GM19467 (cell line): Measurements from ENCODE around the gene NLRP8.
"Not testable (repeated sequence)": the region's sequence is repeated elsewhere in the genome, so short reads cannot be mapped to it uniquely, and the experiment has no call there.

Experiments used
- ATAC-seq: cut with Tn5 transposase; IDR thresholded peaks from one replicate; pipeline ENCODE4 v1.9.1; 2021; ENCODE audit warnings: mild to moderate bottlenecking, moderate library complexity; ENCODE audit not compliant: unreplicated experiment

Gene NLRP8

DNA sequence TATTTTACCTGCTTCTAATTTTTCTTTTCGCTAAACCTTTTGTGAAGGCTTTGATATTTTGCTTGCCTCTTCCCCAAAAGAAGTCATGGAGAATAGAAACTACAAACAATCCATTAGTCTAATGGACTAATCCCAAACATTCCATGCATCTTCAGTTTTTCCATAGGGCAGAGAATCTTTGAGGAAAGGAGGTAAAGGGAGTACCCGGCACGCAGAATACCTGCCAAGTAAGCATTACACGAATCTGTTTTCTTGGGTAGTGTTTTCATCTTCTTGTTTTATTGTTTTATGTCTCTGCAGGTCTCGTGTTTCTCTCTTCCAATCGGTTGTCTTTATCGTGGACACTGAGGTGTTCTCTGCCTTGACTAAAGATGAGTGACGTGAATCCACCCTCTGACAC is at the start of gene NLRP8:
TSS of gene NLRP8 (plus strand) at position 301 of the 400 bp plus-strand sequence.
- ATAC-seq: no peak

DNA sequence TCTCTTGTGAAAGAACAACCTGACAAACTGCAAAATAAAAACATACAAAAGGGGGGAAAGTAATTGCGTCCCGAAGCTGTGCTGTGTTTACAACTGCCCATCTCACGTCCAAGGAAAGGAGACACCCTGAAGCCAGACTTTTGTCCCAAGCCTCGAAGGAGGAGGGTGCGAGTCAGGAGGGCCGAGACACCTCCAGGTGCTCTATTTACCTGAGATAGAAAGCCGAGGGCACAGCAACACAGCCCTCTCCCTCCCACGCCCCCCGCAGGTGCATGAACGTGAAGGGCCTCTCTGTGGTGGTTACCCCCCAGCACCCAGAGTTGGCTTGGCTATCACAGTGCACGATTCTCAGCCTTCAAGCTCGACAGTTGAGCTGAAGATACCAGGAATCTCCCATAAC is 48.7 kb upstream of the NLRP8 start:
- ATAC-seq: no peak

DNA sequence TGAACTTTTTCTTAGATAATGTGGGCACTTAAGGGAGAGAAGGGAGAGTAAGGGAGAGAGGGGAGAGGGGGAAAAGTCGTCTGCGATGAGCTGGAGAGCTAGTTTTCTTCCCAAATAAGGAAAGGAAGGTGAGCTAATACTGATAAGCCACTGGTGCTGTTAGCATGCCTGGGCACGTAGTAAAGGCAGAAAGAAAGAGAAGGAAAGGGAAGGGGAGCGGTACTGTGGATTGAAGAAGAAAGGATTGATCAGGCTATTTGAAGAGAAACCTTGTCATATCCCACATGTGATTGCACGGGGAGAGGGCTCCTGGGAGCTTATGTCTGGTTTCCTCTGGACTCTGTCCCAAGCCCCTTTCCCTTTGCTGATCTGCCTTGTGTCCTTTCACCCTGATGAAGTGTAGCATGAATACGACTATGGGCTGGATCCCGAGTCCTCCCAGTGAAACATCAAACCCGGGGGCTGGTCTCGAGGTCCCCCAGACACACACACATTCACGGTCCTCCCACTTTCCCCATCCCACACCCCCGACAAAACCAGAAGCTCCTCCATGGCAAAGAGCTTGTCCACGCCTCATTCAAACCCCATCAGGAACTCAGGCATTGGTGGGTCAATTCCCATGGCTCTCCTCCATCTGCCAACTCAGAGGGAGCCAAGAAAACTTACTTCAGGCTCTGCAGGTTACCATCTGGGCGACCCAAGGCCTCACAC is 46.1 kb upstream of the NLRP8 start:
- ATAC-seq: no peak

DNA sequence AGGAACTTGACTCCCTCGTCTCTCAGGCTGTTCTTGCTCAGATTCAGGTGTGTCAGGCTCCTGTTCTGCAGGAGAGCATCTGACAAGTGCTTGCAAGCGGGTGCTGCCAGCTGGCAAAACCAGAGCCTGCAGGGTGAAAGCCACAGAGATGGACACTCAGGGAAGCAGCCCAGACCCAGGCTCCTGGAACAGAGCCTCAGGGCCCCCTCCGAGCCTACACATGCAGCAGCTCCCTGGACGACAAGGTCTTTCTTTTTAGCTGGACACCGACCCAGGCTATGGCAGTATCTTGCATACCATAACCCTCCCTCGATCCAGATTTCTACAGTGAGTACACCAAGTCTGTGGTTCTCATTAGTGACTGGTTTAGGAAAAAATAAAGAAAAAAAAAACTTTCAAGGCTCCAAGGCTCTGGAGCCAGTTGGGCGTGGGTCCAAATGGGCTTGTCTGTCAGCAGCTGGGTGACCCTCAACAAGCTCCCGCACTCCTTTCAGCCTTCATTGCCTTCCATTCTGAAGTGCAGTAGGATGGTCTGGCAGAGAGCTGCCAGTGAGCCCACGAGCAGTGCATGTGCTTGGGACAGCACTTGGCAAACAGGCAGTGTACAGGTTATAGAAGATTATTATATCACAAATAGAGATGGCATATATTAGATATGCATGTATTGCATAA is 45.4 kb upstream of the NLRP8 start:
- no peak for ATAC-seq

DNA sequence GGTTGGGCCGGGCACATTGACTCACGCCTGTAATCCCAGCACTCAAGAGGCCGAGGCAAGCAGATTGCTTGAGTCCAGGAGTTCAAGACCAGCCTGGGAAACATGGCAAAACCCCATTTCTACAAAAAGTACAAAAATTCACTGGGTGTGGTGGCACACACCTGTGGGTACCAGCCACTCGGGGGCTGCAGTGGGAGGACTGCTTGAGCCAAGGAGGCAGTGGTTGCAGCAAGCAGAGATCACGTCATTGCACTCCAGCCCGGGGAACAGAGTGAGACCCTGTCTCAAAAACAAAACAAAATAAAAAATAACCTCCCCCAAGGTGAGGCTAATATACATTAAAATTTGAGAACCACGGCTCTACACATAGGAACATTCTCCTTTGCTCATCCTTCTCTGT is 40.3 kb upstream of the NLRP8 start:
- no peak for ATAC-seq

DNA sequence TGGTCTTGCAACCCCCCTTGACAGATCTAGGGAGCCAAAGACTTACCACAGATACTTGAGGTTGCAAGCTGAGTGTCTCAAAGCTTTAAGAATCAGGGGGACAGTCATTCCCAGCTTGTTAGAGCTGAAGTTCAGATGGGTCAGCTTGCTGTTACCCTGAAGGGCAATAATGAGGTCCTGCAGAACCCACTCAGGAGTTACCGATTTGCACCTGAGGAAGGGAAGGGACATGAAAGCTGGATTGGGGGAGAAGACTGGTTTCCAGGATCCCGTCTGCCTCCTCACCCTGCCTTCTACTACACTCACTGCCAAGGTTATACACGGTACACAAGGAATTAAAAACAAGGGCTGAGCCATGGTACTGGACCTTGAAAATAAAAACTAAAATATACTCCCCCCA is 39.9 kb upstream of the NLRP8 start:
- ATAC-seq: no peak

DNA sequence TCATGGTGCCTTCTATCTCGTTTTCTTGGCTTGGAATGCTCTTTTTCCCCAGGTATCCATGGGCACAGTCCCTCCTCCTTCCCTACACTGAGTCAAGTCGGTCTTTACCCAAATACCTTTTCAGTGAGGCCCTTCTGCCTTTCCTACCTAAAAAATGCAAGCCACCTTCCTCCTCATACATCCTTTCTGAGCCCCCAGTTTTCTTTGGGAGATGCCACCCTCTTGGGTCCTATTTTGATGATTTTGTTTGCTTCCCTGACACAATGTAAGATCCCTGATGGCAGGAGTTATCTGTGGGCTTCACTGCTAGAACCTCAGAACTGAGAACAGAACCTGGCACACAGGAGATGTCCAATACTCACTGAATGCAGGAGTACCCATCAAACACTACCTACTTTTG is 37.8 kb upstream of the NLRP8 start:
- no peak for ATAC-seq

DNA sequence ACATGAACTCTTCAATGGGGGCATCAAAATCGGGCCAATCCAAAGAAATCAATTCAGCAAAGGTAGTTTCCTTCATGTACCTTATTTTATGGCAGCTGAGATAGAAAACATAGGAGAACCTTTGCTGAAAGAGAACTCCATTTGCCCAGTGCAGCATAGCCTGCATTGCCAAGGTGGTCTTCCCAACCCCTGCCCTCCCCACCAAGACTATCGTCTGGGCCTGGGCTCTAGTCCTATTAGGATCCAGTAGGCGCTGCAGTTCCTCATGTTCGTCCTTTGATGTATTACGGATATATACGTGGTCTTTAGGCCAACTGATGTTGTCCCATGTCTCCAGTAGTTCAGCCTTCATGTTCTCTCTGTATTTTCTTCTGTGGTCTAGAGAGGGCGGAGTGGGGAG is 34.7 kb upstream of the NLRP8 start:
- ATAC-seq: no peak

DNA sequence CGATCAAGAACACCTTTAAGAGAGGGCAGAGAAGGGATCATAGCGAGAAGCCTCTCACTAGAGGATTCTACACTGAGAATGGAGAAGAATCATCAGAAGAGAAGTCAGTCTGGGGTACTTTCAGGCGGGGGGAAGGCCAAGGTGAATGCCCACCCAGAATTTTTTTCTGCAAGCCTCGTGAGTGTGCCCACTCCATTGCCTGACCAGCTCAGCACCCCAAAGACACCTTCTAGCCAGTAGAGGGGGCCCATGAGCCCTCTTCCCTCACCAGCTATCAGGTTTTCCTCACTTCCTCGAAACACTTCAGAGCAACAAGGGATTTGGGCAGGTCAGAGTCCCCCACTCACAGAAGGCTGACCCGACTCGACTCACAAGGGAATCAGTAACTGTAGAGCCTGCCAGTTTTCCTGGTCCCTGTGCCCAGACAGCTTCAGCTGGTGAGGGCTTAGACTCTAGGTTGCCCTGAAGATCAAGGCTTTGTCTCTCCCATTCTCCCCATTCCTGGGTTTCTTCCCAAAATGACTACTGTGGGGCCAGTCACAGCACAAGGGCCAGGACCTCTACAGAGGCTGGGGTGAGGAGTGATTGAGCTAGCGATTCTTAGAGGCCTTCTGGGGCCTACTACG is 33.9 kb upstream of the NLRP8 start:
- no peak for ATAC-seq

DNA sequence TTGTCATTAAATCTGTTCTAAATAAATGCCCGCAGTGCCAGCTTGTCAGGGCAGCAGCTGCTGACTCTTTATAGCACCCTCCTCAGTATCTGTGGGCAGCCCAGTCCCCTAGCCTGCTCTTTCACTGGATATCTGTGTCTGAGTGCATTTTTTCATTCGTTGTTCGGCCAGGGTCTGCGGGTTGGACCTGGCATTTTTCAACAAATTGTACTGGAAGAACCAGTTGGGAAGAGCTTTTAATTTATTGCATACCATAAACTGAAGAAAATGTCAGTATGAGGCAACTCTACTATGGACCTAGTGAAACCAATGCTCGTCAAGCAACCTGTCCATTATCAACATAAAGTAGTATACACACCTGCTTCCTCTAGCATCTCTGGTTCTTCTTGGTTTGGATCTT is 24.1 kb upstream of the NLRP8 start:
- ATAC-seq: no peak

DNA sequence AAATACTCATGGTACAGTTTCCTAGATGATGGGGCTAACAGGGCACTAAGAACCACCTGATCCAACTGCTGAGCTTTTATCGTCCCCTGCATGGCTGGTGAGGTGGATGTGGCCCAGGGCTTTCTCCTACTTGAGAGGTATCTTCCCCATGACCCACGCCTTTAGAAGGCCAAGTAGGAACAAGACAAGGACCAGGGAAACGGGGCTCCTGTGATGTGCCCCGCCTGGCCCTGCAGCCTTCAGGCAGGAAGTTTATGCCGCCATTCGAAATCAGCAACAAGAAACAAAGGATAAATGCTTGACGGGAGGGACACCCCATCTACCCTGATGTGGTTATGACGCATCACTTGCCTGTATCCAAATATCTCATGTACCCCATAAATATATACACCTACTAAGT is 19.6 kb upstream of the NLRP8 start:
- ATAC-seq: no peak

DNA sequence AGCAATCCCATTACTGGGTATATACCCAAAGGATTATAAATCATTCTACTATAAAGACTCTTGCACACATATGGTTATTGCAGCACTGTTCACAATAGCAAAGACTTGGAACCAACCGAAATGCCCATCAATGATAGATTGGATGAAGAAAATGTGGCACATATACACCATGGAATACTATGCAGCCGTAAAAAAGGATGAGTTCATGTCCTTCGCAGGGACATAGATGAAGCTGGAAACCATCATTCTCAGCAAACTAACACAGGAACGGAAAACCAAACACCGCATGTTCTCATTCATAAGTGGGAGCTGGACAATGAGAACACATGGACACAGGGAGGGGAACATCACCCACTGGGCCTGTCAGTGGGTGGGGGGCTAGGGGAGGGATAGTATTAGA is 18.4 kb upstream of the NLRP8 start:
- ATAC-seq: not testable (repeated sequence)

DNA sequence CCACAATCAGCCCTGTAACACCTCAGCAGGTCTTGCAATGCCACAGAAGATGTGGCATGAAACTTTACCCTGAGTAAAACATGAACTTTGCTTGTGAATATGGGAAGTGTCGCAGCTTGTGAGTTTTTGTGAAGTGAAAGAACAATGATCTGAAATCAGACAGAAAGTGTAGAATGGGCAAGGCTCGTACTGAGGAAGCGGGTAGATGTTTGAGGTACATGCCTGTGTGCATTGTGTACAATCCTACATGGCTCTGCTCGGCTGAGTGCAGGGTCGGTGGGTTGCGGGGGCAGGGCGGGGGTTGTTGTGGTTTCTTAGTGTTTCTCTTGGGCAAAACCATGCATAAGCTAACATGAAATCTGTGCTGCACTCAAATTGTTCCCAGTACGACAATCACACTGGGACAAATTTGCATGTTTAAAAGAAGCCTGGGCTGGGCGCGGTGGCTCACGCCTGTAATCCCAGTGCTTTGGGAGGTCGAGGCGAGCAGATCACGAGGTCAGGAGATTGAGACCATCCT is 16.6 kb upstream of the NLRP8 start:
- ATAC-seq: no peak

DNA sequence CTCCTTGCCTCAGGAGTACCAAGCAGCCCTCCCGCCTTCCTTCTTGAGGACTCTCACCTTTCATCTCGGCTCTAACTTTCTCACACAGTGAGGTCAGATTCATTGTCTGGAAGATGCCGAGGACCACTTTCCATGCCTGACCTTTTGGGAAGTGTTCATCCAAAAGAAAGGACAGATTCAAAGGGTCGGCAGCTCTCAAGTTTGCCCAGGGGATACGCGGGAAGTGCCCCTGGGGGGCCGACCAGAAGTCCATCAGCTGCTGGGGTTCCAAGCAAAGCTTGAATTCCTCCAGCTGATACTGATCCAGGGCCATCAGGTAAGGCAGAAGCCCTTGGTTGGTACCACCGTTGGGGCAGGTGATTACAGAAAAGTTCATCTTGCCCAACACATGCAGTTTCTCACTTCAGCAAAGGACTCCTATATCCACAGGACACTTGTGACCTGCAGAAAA is 15.7 kb upstream of the NLRP8 start, which contains the start of gene NLRP13:
TSS of gene NLRP13 (minus strand) at position 401 of the 451 bp plus-strand sequence. CDS start at position 376, 25 bp downstream.
- ATAC-seq: no peak

DNA sequence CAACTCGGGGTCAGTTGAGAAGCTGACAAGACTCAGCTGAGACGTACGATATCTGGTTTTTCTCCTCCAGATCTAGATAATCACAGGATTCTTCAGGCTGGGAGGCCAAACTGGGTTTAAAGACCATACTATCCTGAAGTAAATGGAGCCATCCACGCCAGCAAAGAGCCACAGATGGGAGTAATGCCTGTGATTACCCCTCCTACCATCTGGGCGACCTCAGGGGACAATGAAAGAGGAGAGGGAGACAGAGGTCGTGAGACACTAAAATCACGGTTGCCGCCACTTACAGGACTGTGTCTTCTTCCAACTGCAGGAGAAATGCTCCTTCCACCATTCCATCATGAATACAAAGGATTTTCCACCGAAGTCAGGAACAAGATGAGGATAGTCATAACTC is 12.4 kb upstream of the NLRP8 start:
- no peak for ATAC-seq

DNA sequence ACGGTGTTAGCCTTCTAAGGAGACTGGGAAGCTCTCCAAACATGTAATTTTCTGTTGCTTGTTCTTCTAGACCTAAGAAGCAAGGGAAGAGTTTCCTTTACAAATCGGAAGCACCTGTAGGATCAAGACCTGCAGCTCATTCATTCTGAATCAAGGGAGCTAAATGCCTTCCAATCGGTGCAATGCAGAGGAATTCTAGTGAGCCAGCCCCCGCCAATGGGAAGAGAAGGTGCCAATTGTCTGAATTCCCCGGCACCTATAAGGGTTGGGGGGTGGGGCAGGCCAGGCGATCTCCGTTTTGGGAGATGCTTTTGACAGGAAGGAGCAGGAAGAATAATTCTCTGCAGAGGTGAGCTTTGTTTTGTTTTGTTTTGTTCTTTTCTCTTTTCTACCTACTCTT is 8.4 kb upstream of the NLRP8 start:
- ATAC-seq: no peak

DNA sequence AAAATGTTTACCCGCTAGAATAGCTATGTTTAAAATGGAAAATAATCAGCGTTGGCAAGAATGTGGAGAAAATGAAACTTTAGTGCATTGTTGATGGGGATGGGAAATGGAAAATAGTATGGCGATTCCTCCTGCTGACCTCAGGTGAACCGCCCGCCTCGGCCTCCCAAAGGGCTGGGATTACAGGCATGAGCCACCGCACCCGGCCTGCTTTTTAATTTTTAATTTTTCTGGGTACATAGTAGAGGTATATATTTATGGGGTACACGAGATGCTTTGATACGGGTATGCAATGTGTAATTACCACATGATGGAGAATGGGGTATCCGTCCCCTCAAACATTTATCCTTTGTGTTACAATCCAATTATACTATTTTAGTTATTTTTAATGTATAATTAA is 7.3 kb upstream of the NLRP8 start:
- ATAC-seq: no peak

DNA sequence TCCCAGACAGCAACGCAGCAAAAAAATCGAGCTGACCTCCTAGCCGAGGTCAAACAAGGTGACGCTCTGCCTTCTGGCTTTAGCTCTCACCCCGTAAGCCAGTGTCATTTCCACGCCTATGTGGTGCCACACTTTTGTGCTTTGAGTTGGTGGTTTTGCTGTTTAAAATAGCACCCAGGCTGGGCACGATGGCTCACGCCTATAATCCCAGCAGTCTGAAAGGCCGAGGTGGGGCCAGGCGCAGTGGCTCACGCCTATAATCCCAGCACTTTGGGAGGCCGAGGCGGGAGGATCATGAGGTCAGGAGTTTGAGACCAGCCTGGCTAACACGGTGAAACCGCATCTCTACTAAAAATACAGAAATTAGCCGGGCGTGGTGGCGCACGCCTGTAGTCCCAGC is 2.9 kb downstream of the NLRP8 start:
- ATAC-seq: not testable (repeated sequence)

DNA sequence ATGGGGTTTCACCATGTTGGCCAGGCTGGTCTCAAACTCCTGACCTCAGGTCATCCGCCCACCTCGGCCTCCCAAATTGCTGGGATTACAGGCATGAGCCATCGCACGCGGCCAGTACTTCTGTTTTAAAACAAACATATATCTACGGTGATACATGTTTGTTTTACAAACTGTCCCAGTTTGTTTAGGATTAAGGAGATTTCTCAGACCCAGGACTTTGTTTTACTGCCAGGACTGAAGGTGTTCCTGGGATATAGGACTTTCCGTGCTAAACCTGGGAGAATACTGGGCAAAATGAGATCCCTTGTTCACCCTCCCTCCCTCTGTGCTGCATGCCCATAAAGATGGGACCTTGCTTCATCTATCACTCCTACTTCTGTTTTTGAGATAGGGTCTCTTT is 8.8 kb downstream of the NLRP8 start:
- no peak for ATAC-seq

DNA sequence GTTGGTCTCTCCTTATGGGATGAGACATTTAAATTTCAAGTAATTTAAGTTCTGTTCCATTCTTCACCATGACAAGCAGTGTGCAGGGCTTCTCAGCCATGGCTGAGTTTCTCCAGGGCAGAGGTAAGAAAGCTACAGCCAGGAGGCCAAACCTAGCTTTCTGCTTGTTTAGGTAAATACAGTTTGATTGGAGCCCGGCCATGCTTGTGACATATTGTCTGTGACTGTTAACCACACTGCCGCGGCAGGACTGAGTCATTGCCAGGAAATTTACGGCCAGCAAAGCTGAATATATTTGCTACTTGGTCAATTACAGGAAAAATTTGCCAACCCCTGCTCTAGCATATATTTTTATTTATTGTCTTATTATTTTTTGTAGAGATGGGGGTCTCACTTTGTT is 10.7 kb downstream of the NLRP8 start:
- no peak for ATAC-seq

DNA sequence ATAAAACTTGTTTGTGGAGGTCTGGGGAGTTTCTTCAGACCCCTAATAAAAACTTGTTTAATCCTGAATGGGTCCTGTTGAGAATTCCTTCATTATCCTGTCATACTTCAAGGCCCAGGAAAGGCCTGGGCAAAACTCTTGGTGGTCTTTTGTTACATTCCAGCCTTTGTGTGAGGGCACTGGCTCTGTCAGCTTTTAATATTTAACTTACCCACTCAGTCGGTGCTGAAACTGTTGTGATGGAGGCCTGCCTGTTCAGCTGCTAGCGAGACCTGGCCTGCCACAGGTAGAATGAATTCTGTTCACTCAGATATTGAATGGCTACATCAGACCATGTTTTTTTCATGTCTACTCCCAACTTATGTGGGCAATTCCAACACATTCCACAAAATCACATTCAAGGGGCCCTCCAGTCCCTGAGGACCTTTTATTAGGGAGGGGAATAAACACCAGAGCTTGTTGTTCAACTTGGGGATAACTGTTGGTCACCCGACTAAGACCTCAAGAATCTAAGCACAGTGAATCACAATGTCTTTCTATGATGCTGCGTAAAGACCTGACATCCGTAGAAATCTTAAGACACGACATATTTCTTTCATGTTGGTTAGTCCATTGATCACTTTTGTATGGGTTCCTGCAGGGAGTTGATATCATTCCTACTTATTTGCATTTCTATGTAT is 12.5 kb downstream of the NLRP8 start:
- ATAC-seq: no peak
